Mucosa of rectum (tissue), 2 donors: ENCODE measurements around the gene RHEB.

ENCODE experiments used
- H3K27ac ChIP-seq, 2 donors: one replicate each; pipeline ENCODE4 v1.7.0; 2013; ENCODE audit warnings: inconsistent platforms in 2 of 2, low read depth in 2 of 2, low read length in 2 of 2
- H3K27me3 ChIP-seq, 2 donors: one replicate each; pipeline ENCODE4 v1.7.0; 2013; ENCODE audit warnings: low read length in 2 of 2; ENCODE audit not compliant: control insufficient read depth in 2 of 2, insufficient read depth in 2 of 2
- H3K36me3 ChIP-seq, 2 donors: one replicate each; pipeline ENCODE4 v1.7.0; 2013; ENCODE audit warnings: low read length in 2 of 2; ENCODE audit not compliant: control insufficient read depth in 2 of 2, insufficient read depth in 2 of 2
- H3K4me1 ChIP-seq, 2 donors: one replicate each; pipeline ENCODE4 v1.7.0; 2013; ENCODE audit warnings: low read length in 2 of 2, mild to moderate bottlenecking in 1 of 2; ENCODE audit not compliant: control insufficient read depth in 2 of 2, insufficient read depth in 2 of 2
- H3K4me3 ChIP-seq, 2 donors: one replicate each; pipeline ENCODE4 v1.7.0; 2013; ENCODE audit warnings: low read length in 2 of 2
- H3K9ac ChIP-seq, 2 donors: one replicate each; pipeline ENCODE4 v1.7.0; 2013; ENCODE audit warnings: low read length in 2 of 2, low read depth in 1 of 2, mild to moderate bottlenecking in 1 of 2
- H3K9me3 ChIP-seq, 2 donors: one replicate each; pipeline ENCODE4 v1.7.0; 2013; ENCODE audit warnings: low read length in 2 of 2; ENCODE audit not compliant: control insufficient read depth in 2 of 2
- donor health status: healthy.
- donor health status: Normal muscosa, but diverticular disease.

RHEB gene

GRCh38 chr7:151434549-151434948, 85.1 kb downstream of the RHEB start:
- peaks cover 3% of the 10 kb centered on the region in 2 donors for H3K4me1 ChIP-seq
- H3K9ac ChIP-seq: no peak overlapping the region
- no peak overlapping the region for H3K27ac ChIP-seq
- H3K36me3 ChIP-seq: no peaks in the 10 kb centered on the region
- no peaks in the 10 kb centered on the region for H3K9me3 ChIP-seq
- H3K27me3 ChIP-seq: peaks cover 0 to 5% of the 10 kb centered on the region in 2 donors
- no peak overlapping the region for H3K4me3 ChIP-seq

- Histone ChIP-seq H3K4me3 (no peak overlapping the region), H3K4me1 (peaks cover 3 to 7% of the 10 kb centered on the region in 2 donors), H3K9ac (no peak overlapping the region), H3K27me3 (no peaks in the 10 kb centered on the region), H3K9me3 (no peaks in the 10 kb centered on the region), H3K36me3 (no peaks in the 10 kb centered on the region), H3K27ac (no peak overlapping the region)
Measured at GRCh38 chr7:151433721-151434400, 85.8 kb downstream of the RHEB start.

- H3K27me3 ChIP-seq: no peaks in the 10 kb centered on the region
- no peak overlapping the region for H3K27ac ChIP-seq
- H3K9ac ChIP-seq: no peak overlapping the region
- peaks cover 3 to 8% of the 10 kb centered on the region in 2 donors for H3K4me1 ChIP-seq
- H3K9me3 ChIP-seq: no peaks in the 10 kb centered on the region
- no peaks in the 10 kb centered on the region for H3K36me3 ChIP-seq
- H3K4me3 ChIP-seq: no peak overlapping the region
Measured at GRCh38 chr7:151432658-151433521, 86.8 kb downstream of the RHEB start.

GRCh38 chr7:151431768-151432311, 87.9 kb downstream of the RHEB start:
- Histone ChIP-seq H3K9ac (no peak overlapping the region), H3K4me1 (peaks cover 3 to 8% of the 10 kb centered on the region in 2 donors), H3K27me3 (no peaks in the 10 kb centered on the region), H3K36me3 (no peaks in the 10 kb centered on the region), H3K4me3 (no peak overlapping the region), H3K27ac (no peak overlapping the region), H3K9me3 (no peaks in the 10 kb centered on the region)

GRCh38 chr7:151431281-151431767, 88.4 kb downstream of the RHEB start:
- Histone ChIP-seq H3K27ac (no peak overlapping the region), H3K9ac (no peak overlapping the region), H3K4me3 (no peak overlapping the region), H3K36me3 (no peaks in the 10 kb centered on the region), H3K9me3 (no peaks in the 10 kb centered on the region), H3K4me1 (peaks cover 3 to 8% of the 10 kb centered on the region in 2 donors), H3K27me3 (peaks cover 0 to 2% of the 10 kb centered on the region in 2 donors)

- peaks cover 0 to 2% of the 10 kb centered on the region in 2 donors for H3K27me3 ChIP-seq
- no peaks in the 10 kb centered on the region for H3K9me3 ChIP-seq
- no peaks in the 10 kb centered on the region for H3K36me3 ChIP-seq
- H3K4me1 ChIP-seq: peaks cover 3 to 8% of the 10 kb centered on the region in 2 donors
- no peak overlapping the region for H3K27ac ChIP-seq
- no peak overlapping the region for H3K9ac ChIP-seq
- no peak overlapping the region for H3K4me3 ChIP-seq
Measured at GRCh38 chr7:151430391-151431205, 89.1 kb downstream of the RHEB start.

GRCh38 chr7:151429560-151430331, 89.9 kb downstream of the RHEB start:
- Histone ChIP-seq H3K27ac (peak overlapping the region in 1 of 2 donors; percentile 32), H3K36me3 (no peaks in the 10 kb centered on the region), H3K4me3 (no peak overlapping the region), H3K4me1 (peaks cover 3 to 8% of the 10 kb centered on the region in 2 donors), H3K9ac (no peak overlapping the region), H3K9me3 (no peaks in the 10 kb centered on the region), H3K27me3 (peaks cover 0 to 2% of the 10 kb centered on the region in 2 donors)

- Histone ChIP-seq H3K9ac (no peak overlapping the region), H3K9me3 (no peaks in the 10 kb centered on the region), H3K4me3 (no peak overlapping the region), H3K4me1 (peaks cover 3 to 8% of the 10 kb centered on the region in 2 donors), H3K27ac (peak overlapping the region in 1 of 2 donors; percentile 32), H3K36me3 (no peaks in the 10 kb centered on the region), H3K27me3 (peaks cover 0 to 2% of the 10 kb centered on the region in 2 donors)
Measured at GRCh38 chr7:151429237-151429559, 90.5 kb downstream of the RHEB start.
